ENCODE data around the gene HRAS. TPM values are rescaled to one million over a fixed set of nuclear protein-coding genes. Genes with fewer than 3 reads are reported as not detected.

HRAS gene
- polyA plus RNA-seq, 1 of the 3 experiments (the other 2 are of a cell fraction): 217 TPM

DNA sequence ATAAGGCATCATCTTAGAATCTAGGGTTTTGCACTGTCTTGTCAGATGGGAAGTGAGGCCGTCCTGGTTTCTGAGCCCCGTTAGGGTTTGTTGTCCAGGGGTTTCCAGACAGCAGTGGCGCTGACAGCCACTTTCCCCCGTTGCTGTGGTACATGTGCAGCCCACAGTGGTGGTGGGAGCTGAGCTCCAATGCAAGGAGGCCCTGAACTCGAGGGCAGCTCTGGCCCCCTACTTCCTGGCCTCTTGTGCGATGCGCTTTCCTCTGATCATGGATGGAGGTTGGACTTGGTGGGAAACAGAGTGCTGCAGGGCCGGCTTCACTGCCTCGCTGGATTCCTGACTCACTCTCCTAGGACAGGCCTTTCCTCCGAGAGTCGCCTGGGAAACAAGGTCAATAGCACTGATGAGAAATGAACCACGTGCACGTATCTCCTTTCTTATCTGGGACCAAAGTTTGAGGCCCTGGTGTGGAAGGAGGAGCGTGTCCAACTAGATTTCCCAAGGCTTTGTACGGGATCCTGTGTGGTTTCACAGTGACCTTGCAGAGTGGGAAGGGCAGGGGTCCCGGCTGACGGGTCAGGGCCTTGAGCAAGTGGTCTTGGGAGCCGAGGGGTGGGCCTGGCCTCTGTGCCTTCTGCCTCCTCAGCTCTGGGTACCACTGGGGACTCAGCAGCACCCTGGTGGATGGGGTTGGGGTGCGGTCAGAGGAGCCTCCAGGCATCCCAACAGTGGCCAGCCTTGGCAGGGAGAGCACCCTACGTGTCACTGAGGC lies 44.6 kb upstream of the HRAS start:
- peak overlapping the region; percentile 12; the same call in 1 of the 2 replicates for H3K4me2 ChIP-seq
- no peak overlapping the region for H2AFZ ChIP-seq (ENCODE audit: low read depth)
- peaks cover 81% of the 10 kb centered on the region for H4K20me1 ChIP-seq (ENCODE audit: insufficient read depth)
- CTCF ChIA-PET: interaction anchor here (1.5 kb wide), 1 partner anchor 25 kb away, joined by 4 read pairs; no protein-coding TSS in a partner anchor
- no peak for DNase-seq
- no peaks in the 10 kb centered on the region for H3K9me2 ChIP-seq
- POLR2A ChIA-PET: no interaction called here
- H3K79me2 ChIP-seq (ENCODE audit: insufficient read depth): peaks cover 80% of the 10 kb centered on the region
- no peaks in the 10 kb centered on the region for H3K27me3 ChIP-seq (ENCODE audit: insufficient read depth)
- peaks cover 4 to 22% of the 10 kb centered on the region in 2 experiments; a peak in 3 of 4 replicates for H3K4me1 ChIP-seq (ENCODE audit: control insufficient read depth in 1 of 2, insufficient read depth in 2 of 2, low read depth in 1 of 2, low read length in 1 of 2)
- H3K4me3 ChIP-seq (ENCODE audit: low read depth in 2 of 2, low read length in 1 of 2): no peak overlapping the region
- WGBS (ENCODE audit: low lambda C conversion rate): 92% methylated on average over 7 of the region's 20 CpGs
- no peak for TF ChIP-seq TCF12 (IDR thresholded peaks at IDR 0.05)
- TF ChIP-seq NRF1 (IDR thresholded peaks at IDR 0.05; ENCODE audit: low read depth, low read length): no peak
- TF ChIP-seq, protein P1, sequence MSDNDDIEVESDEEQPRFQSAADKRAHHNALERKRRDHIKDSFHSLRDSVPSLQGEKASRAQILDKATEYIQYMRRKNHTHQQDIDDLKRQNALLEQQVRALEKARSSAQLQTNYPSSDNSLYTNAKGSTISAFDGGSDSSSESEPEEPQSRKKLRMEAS (IDR thresholded peaks at IDR 0.05; ENCODE audit: low read depth): no peak
- TF ChIP-seq TAF1 (IDR thresholded peaks at IDR 0.05; ENCODE audit: borderline replicate concordance, low read depth, low read length): no peak
- H3K9ac ChIP-seq: no peak overlapping the region
- no peak overlapping the region for H3K27ac ChIP-seq (ENCODE audit: low read depth in 2 of 2, low read length in 1 of 2)
- H3K9me3 ChIP-seq: no peaks in the 10 kb centered on the region
- H3K36me3 ChIP-seq (replicated peaks in 1 of 2; ENCODE audit: control insufficient read depth in 1 of 2, insufficient read depth in 2 of 2, low read length in 1 of 2): peaks cover 5 to 12% of the 10 kb centered on the region in 2 experiments
- H3F3A ChIP-seq (replicated peaks; ENCODE audit: insufficient read depth): no peaks in the 10 kb centered on the region

DNA sequence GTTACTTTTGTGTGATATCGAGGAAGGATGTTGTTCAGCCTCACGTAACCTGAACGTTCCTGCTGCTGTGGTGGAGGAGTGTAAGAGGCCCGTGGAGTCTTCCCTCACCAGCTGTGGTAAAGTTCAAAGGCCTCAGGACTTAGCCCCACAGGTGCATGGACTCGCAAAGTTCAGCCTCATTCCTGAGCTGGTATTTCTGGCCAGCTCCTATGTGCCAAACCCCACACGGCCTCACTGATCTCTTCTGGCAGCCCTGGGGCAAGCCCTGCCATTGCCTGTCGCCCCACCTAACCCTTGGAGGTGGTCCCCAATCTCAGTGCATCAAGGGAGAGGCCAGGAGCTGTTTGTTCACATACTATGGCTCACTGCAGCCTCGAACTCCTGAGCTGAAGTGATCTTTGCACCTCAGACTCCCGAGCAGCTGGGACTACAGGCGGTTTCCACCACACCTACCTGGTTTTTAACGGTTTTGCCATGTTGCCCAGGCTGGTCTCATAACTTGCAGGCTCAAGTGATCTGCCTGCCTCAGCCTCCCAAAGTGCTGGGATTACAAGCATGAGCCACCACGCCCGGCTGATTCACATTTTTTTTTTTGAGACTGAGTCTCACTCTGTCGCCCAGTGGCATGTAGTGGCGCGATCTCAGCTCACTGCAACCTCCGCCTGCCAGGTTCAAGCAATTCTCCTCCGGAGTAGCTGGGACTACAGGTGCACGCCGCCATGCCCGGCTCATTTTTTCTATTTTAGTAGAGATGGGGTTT lies 43.1 kb upstream of the HRAS start:
- peaks cover 65% of the 10 kb centered on the region for H4K20me1 ChIP-seq (ENCODE audit: insufficient read depth)
- peak overlapping the region; percentile 89; the same call in 1 of the 2 replicates for H3K9ac ChIP-seq
- H2AFZ ChIP-seq (ENCODE audit: low read depth): no peak overlapping the region
- no peak overlapping the region for H3K27ac ChIP-seq (ENCODE audit: low read depth in 2 of 2, low read length in 1 of 2)
- no peak for DNase-seq
- TF ChIP-seq NFIC (IDR thresholded peaks at IDR 0.05; ENCODE audit: borderline replicate concordance) (no peak), EZH2phosphoT487 (IDR thresholded peaks at IDR 0.05; ENCODE audit: borderline replicate concordance, low read depth) (no peak)
- TF ChIP-seq, protein P2, sequence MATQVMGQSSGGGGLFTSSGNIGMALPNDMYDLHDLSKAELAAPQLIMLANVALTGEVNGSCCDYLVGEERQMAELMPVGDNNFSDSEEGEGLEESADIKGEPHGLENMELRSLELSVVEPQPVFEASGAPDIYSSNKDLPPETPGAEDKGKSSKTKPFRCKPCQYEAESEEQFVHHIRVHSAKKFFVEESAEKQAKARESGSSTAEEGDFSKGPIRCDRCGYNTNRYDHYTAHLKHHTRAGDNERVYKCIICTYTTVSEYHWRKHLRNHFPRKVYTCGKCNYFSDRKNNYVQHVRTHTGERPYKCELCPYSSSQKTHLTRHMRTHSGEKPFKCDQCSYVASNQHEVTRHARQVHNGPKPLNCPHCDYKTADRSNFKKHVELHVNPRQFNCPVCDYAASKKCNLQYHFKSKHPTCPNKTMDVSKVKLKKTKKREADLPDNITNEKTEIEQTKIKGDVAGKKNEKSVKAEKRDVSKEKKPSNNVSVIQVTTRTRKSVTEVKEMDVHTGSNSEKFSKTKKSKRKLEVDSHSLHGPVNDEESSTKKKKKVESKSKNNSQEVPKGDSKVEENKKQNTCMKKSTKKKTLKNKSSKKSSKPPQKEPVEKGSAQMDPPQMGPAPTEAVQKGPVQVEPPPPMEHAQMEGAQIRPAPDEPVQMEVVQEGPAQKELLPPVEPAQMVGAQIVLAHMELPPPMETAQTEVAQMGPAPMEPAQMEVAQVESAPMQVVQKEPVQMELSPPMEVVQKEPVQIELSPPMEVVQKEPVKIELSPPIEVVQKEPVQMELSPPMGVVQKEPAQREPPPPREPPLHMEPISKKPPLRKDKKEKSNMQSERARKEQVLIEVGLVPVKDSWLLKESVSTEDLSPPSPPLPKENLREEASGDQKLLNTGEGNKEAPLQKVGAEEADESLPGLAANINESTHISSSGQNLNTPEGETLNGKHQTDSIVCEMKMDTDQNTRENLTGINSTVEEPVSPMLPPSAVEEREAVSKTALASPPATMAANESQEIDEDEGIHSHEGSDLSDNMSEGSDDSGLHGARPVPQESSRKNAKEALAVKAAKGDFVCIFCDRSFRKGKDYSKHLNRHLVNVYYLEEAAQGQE (IDR thresholded peaks at IDR 0.05; ENCODE audit: low read depth, low read length): no peak
- TF ChIP-seq, protein P3, sequence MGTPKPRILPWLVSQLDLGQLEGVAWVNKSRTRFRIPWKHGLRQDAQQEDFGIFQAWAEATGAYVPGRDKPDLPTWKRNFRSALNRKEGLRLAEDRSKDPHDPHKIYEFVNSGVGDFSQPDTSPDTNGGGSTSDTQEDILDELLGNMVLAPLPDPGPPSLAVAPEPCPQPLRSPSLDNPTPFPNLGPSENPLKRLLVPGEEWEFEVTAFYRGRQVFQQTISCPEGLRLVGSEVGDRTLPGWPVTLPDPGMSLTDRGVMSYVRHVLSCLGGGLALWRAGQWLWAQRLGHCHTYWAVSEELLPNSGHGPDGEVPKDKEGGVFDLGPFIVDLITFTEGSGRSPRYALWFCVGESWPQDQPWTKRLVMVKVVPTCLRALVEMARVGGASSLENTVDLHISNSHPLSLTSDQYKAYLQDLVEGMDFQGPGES (IDR thresholded peaks at IDR 0.05; ENCODE audit: low read depth, low read length): no peak
- TF ChIP-seq, protein P4, sequence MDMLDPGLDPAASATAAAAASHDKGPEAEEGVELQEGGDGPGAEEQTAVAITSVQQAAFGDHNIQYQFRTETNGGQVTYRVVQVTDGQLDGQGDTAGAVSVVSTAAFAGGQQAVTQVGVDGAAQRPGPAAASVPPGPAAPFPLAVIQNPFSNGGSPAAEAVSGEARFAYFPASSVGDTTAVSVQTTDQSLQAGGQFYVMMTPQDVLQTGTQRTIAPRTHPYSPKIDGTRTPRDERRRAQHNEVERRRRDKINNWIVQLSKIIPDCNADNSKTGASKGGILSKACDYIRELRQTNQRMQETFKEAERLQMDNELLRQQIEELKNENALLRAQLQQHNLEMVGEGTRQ (IDR thresholded peaks at IDR 0.05; ENCODE audit: borderline replicate concordance, low read depth, low read length): no peak
- H3K4me3 ChIP-seq (ENCODE audit: low read depth in 2 of 2, low read length in 1 of 2): peak overlapping the region; percentile 93 to 98; a peak in 3 of 4 replicates
- ChIA-PET POLR2A (no interaction called here), CTCF (interaction anchor here (0.9 to 2.2 kb wide), 2 partner anchors 23 to 63 kb away, joined by 3 to 9 read pairs; no protein-coding TSS in a partner anchor)
- H3K4me2 ChIP-seq: peak overlapping the region; percentile 92
- no peaks in the 10 kb centered on the region for H3K9me2 ChIP-seq
- peaks cover 0 to 4% of the 10 kb centered on the region in 2 experiments for H3K36me3 ChIP-seq (replicated peaks in 1 of 2; ENCODE audit: control insufficient read depth in 1 of 2, insufficient read depth in 2 of 2, low read length in 1 of 2)
- H3K27me3 ChIP-seq (ENCODE audit: insufficient read depth): no peaks in the 10 kb centered on the region
- H3K9me3 ChIP-seq: no peaks in the 10 kb centered on the region
- 72% methylated on average over 17 of the region's 21 CpGs for WGBS (ENCODE audit: low lambda C conversion rate)
- H3K4me1 ChIP-seq (ENCODE audit: control insufficient read depth in 1 of 2, insufficient read depth in 2 of 2, low read depth in 1 of 2, low read length in 1 of 2): peaks cover 4 to 29% of the 10 kb centered on the region in 2 experiments; a peak in 3 of 4 replicates
- peaks cover 72% of the 10 kb centered on the region for H3K79me2 ChIP-seq (ENCODE audit: insufficient read depth)
- H3F3A ChIP-seq (replicated peaks; ENCODE audit: insufficient read depth): no peaks in the 10 kb centered on the region
